Activated CD4-positive, alpha-beta T cell treated with anti-CD3 and anti-CD28 coated beads for 1 hour (primary cell): Measurements from ENCODE around the gene DHDH.

Experiments
- DNase-seq: peaks from one replicate; pipeline ENCODE4 v3.0.0-alpha.2; 2020

The DHDH gene

GRCh38 chr19:48950830-48951519 lies 17.5 kb downstream of the DHDH start:
- no peak for DNase-seq

GRCh38 chr19:48953141-48953540 lies 19.6 kb downstream of the DHDH start:
- DNase-seq, result no peak

GRCh38 chr19:48953990-48954594 lies 20.6 kb downstream of the DHDH start:
- DNase-seq, result no peak

GRCh38 chr19:48954595-48955307 lies 21.3 kb downstream of the DHDH start, which contains the start of gene BAX:
TSS of gene BAX (plus strand) at chr19:48954875. CDS start at chr19:48954929, 54 bp downstream.
- DNase-seq, result peak; percentile 76

DNA sequence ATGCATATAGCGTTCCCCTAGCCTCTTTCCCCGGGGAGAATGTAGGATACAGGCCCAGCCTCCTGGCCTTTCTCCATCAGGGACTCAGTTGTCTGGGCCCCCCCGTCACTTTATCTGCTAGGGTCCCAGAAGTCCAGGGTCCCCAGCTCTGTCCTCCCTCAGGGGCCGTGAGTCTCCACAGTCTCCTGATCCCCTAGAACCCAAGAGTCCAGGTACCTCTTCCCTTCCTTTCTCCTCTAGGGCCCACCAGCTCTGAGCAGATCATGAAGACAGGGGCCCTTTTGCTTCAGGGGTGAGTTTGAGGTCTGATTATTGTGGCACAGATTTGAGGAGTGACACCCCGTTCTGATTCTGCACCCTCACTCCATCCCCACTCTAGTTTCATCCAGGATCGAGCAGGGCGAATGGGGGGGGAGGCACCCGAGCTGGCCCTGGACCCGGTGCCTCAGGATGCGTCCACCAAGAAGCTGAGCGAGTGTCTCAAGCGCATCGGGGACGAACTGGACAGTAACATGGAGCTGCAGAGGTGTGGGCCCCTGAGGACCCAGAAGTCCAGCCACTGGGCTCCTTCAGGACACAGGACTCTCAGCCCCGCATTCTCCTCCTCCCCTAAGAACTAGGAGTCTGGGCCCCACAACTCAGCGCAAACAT lies 21.9 kb downstream of the DHDH start:
- no peak for DNase-seq

DNA sequence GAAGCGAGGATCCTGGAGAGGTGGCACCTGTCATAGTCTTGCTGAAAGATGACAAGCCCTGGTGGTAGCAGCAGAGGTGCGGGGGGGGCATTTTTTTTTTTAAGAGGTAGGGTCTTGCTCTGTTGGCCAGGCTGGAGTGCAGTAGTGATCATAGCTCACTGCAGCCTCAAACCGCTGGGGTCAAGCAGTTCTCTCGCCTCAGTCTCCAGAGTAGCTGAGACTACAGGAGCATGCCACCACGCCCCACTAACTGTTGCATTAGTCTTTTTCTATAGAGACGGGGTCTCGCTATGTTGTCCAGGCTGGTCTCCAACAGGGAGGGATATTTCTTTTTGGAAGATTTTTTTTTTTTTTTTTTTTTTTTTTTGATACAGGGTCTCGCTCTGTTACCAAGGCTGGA lies 24.5 kb downstream of the DHDH start:
- DNase-seq, result no peak

- DNase-seq, result no peak
These were observed 26.1 kb downstream of the DHDH start for GRCh38 chr19:48959341-48960239.

DNA sequence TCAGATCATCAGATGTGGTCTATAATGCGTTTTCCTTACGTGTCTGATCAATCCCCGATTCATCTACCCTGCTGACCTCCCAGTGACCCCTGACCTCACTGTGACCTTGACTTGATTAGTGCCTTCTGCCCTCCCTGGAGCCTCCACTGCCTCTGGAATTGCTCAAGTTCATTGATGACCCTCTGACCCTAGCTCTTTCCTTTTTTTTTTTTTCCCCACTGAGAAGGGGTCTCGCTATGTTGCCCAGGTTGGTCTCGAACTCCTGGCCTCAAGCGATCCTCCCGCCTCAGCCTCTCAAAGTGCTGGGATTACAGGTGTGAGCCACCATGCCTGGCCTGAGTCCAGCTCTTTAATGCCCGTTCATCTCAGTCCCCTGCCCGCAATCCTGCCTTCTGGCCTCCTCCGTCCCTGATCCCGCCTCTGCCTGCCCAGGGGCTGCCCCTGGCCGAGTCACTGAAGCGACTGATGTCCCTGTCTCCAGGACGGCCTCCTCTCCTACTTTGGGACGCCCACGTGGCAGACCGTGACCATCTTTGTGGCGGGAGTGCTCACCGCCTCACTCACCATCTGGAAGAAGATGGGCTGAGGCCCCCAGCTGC lies 27.7 kb downstream of the DHDH start:
- no peak for DNase-seq

DNA sequence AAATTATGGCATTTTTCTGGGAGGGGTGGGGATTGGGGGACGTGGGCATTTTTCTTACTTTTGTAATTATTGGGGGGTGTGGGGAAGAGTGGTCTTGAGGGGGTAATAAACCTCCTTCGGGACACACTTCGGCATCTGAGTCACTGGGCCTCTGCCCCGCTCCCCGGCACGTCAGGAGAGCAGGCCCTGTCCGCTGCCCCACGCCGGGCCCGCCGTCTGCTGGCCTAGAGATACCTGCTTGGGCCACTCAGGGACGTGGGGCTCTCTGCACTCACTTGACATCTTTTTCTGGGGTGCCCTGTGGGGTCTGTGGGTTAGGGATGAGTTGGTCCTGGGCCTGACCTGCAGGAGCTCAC lies 28.2 kb downstream of the DHDH start:
- DNase-seq, result no peak

- DNase-seq, result no peak
These were observed 28.7 kb downstream of the DHDH start for GRCh38 chr19:48962029-48962848.

GRCh38 chr19:48962849-48963165 lies 29.3 kb downstream of the DHDH start:
- DNase-seq, result no peak

- DNase-seq, result peak; percentile 32
These were observed 30.1 kb downstream of the DHDH start for GRCh38 chr19:48963371-48964204.

DNA sequence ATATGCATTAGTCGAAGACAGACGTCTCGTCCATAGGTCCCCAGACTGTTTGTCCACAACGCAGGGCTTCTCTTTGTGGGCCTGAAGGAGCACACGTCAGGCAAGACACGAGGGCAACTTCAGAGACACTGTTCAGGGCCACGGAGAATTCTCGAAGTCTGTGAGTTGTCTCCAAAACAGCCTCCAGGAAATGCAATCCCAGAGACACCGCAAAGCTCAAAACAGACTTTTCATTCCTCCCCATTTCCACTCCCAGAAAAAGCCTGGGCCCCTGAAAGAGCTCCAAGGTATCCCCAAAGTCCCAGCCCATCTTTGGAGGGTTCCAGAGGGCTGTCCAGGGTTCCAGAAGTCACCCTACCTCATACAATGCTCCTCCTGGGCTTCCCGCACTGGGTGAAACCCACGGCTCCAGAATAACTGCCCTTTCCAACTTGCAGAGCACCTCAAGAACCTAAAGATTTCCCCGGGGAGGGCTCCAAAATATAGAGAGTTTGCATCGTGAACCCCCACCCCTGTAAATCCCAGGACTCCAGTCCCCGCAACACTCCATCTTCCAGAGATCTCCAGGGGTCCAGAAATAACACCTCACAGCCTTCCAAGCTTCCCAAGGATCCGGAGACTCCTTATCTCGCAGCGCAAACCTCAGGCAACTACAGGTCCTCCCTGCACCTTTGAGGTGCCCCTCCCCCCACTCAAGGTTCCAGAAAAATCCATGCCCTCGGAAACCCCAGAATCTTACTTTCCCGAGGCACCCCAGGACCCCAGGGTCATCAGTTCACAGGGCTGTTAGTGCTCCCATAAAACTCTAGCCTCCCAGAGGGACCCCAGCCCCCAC lies 30.9 kb downstream of the DHDH start:
- DNase-seq, result no peak

GRCh38 chr19:48965040-48965805 lies 31.7 kb downstream of the DHDH start, which contains the start of gene FTL:
TSS of gene FTL (plus strand) at chr19:48965309. CDS start at chr19:48965508, 199 bp downstream.
- DNase-seq, result peak; percentile 81

DNA sequence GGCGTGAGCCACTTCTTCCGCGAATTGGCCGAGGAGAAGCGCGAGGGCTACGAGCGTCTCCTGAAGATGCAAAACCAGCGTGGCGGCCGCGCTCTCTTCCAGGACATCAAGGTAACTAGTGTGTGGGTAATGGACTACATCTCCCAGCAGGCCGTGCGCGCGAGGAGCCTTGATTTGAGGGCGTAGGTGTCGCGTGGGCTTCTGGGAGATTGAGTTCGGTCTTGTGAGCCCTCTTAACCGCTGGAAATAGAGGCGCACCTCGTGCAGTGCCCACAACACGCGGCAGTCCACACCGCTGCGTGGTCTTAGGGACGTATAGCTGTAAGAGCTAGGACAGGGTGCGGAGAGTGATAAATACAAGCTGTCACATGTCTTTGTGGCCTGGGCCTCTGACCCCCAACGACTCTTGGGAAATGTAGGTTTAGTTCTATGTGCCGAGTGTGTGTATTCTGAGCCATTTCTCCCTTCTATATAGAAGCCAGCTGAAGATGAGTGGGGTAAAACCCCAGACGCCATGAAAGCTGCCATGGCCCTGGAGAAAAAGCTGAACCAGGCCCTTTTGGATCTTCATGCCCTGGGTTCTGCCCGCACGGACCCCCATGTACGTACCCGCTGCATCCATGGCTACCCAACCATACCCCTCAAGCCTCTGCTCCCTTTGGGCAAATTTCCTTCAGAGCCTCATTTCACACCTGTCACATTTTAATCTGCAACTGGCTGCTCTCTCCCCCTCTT lies 32.5 kb downstream of the DHDH start:
- peak; percentile 84 for DNase-seq

GRCh38 chr19:48966541-48967345 lies 33.2 kb downstream of the DHDH start:
- DNase-seq, result no peak
